Calu3 (cell line): Measurements from ENCODE around the gene KCNQ4. TPM values are rescaled to one million over a fixed set of nuclear protein-coding genes. Genes with fewer than 3 reads are reported as not detected.

ENCODE experiments used
- BruUV-seq: library from RNA; stranded (reverse); fragments of 400-500 nt; replicated peaks from 2 replicates; lab custom pipeline; 2021; lab: Mats Ljungman, UMichigan
- CTCF ChIA-PET: fragments of 300-600 bp; sonication (Branson Sonifier 250); formaldehyde crosslinking; loops from one replicate; lab custom pipeline; 2022; ENCODE audit warnings: antibody characterized with exemption; lab: Charles Lee
- DNase-seq: peaks from one replicate; pipeline ENCODE4 v3.0.0; 2022
- H3K27ac Mint-ChIP-seq: one replicate; pipeline ENCODE4 v1.8.0; 2022; ENCODE audit warnings: mixed read lengths; ENCODE audit not compliant: unreplicated experiment
- H3K27me3 Mint-ChIP-seq: one replicate; pipeline ENCODE4 v1.8.0; 2022; ENCODE audit warnings: mixed read lengths; ENCODE audit not compliant: unreplicated experiment
- H3K36me3 Mint-ChIP-seq: one replicate; pipeline ENCODE4 v1.8.0; 2022; ENCODE audit warnings: mild to moderate bottlenecking, moderate library complexity, mixed read lengths; ENCODE audit not compliant: insufficient read depth, unreplicated experiment
- H3K4me1 Mint-ChIP-seq: one replicate; pipeline ENCODE4 v1.8.0; 2022; ENCODE audit warnings: mild to moderate bottlenecking, low read depth, mixed read lengths; ENCODE audit not compliant: unreplicated experiment
- H3K4me3 Mint-ChIP-seq: one replicate; pipeline ENCODE4 v1.8.0; 2022; ENCODE audit warnings: mild to moderate bottlenecking, low read depth, moderate library complexity, mixed read lengths; ENCODE audit not compliant: unreplicated experiment
- H3K9me3 Mint-ChIP-seq: one replicate; pipeline ENCODE4 v1.8.0; 2022; ENCODE audit warnings: low read depth, mixed read lengths; ENCODE audit not compliant: unreplicated experiment
- intact Hi-C: fragments of 100-400 bp; cut with micrococcal nuclease; formaldehyde crosslinking; loops from one replicate; pipeline ENCODE4 v1.10.0; 2022; ENCODE audit not compliant: unreplicated experiment
- total RNA-seq: library from RNA; stranded (reverse); gene quantifications from 2 replicates; pipeline ENCODE4 v1.2.3, GENCODE V29; 2022
- TF ChIP-seq, protein P1 (sequence below): fragments of 200-600 bp; IDR thresholded peaks from one replicate; pipeline ENCODE4 v1.8.0; 2022; ENCODE audit warnings: antibody characterized with exemption; ENCODE audit not compliant: unreplicated experiment

Gene KCNQ4
- total RNA-seq, 1 experiment from 2014 or later: 0.92 TPM

DNA sequence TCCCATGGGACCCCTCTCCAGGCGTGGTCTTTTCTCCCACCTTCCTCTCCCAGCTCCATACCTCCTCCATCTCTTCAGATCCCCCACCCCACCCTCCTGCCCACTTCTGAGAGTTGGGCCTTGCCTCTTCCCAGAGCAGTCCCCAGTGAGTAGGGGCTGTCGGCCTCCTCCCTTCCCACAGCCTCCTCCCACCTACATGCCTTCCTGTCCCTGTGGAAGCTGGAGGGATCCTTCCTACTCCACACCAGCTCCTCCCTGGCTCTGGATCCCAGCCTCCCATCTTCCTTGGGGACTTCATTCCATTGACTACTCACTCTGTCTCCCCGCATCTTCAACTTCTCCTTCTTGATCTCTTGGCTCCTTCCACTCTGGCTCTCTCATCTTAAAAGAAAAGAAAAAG is 24.9 kb downstream of the KCNQ4 start:
- TF ChIP-seq, protein P1, sequence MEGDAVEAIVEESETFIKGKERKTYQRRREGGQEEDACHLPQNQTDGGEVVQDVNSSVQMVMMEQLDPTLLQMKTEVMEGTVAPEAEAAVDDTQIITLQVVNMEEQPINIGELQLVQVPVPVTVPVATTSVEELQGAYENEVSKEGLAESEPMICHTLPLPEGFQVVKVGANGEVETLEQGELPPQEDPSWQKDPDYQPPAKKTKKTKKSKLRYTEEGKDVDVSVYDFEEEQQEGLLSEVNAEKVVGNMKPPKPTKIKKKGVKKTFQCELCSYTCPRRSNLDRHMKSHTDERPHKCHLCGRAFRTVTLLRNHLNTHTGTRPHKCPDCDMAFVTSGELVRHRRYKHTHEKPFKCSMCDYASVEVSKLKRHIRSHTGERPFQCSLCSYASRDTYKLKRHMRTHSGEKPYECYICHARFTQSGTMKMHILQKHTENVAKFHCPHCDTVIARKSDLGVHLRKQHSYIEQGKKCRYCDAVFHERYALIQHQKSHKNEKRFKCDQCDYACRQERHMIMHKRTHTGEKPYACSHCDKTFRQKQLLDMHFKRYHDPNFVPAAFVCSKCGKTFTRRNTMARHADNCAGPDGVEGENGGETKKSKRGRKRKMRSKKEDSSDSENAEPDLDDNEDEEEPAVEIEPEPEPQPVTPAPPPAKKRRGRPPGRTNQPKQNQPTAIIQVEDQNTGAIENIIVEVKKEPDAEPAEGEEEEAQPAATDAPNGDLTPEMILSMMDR: no peak
- H3K27ac Mint-ChIP-seq: no peak overlapping the region
- intact Hi-C loops: no loop called here
- no TSS peak for BruUV-seq
- H3K9me3 Mint-ChIP-seq: no peaks in the 10 kb centered on the region
- DNase-seq: no peak
- CTCF ChIA-PET: interaction anchor here (0.6 kb wide), 1 partner anchor 143 kb away, joined by 3 read pairs; no protein-coding TSS in a partner anchor
- peaks cover 57% of the 10 kb centered on the region for H3K27me3 Mint-ChIP-seq
- no peaks in the 10 kb centered on the region for H3K36me3 Mint-ChIP-seq
- H3K4me3 Mint-ChIP-seq: no peak overlapping the region
- no peaks in the 10 kb centered on the region for H3K4me1 Mint-ChIP-seq

DNA sequence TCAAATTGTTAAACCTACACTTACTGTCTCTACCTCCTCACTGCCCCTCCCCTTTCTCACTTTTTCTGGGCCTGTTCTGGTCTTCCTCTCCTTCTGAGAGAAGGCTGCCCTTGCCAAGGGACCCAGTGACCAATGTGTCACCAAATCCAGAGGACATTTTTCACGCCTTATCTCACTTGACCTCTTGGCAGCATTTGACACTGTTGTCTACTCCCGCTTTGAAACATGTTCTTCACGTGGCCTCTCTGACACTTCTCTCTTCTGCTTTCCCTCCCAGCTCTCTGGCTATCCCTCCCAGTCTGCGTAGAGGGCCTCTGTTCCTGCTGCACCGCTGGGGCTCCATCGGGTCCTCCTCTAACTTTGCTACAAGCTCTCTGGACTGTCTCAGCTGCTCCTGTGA is 25.3 kb downstream of the KCNQ4 start:
- CTCF ChIA-PET: interaction anchor here (0.6 kb wide), 1 partner anchor 143 kb away, joined by 3 read pairs; no protein-coding TSS in a partner anchor
- intact Hi-C loops: no loop called here
- no peak for DNase-seq
- Mint-ChIP-seq H3K9me3 (no peaks in the 10 kb centered on the region), H3K27me3 (peaks cover 59% of the 10 kb centered on the region), H3K27ac (no peak overlapping the region), H3K36me3 (no peaks in the 10 kb centered on the region), H3K4me1 (no peaks in the 10 kb centered on the region), H3K4me3 (no peak overlapping the region)
- TF ChIP-seq, protein P1: no peak
- no TSS peak for BruUV-seq

DNA sequence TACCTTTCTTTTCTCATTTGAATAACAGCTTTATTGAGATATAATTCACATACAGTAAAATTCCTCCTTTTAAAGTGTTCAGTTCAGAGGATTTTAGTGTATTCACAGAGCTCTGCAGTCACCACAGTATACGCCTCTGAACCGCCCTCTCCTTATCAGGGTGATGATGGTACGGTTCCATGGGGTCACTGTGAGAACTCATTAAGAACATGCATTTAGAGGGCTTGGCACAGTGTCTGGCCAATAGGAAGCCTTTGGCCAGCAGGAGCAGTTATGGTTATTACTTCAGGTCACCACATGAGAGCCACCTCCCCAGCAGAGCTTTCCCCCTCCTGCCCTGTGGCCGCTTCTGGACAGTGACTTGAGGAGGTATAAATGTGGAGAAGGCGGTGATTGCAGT is 27.3 kb downstream of the KCNQ4 start:
- peaks cover 61% of the 10 kb centered on the region for H3K27me3 Mint-ChIP-seq
- no peak overlapping the region for H3K27ac Mint-ChIP-seq
- DNase-seq: no peak
- no peaks in the 10 kb centered on the region for H3K36me3 Mint-ChIP-seq
- BruUV-seq: no TSS peak
- intact Hi-C loops: no loop called here
- CTCF ChIA-PET: no interaction called here
- H3K4me1 Mint-ChIP-seq: no peaks in the 10 kb centered on the region
- TF ChIP-seq, protein P1: no peak
- no peak overlapping the region for H3K4me3 Mint-ChIP-seq
- H3K9me3 Mint-ChIP-seq: no peaks in the 10 kb centered on the region

DNA sequence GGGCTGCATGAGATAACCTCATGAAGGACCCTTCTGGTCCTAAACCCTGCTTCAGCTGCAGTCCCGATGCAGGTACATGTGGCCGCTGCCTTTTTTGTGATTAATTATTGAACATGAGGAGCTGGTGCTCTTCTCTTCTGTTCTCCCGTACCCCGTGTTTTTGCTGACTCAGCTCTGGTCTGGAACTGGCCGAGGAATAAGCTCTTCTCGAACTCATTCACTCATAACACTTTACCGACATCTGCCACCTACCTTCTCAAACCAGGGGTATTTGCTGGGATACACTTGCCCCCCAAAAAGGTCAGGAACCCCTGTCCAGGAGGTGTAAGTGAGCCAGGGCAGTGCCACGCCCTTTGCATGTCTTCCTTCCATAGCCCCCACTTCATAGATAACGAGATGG is 31.8 kb downstream of the KCNQ4 start:
- Mint-ChIP-seq H3K4me1 (no peaks in the 10 kb centered on the region), H3K4me3 (no peak overlapping the region), H3K27me3 (peaks cover 52% of the 10 kb centered on the region), H3K27ac (no peak overlapping the region), H3K36me3 (no peaks in the 10 kb centered on the region), H3K9me3 (no peaks in the 10 kb centered on the region)
- intact Hi-C loops: no loop called here
- no peak for DNase-seq
- TF ChIP-seq, protein P1: no peak
- BruUV-seq: no TSS peak
- CTCF ChIA-PET: no interaction called here
